Kidney tubule cell (primary cell): ENCODE measurements around the gene TMA7.

ENCODE experiments used
- DNase-seq: peaks from one replicate; pipeline ENCODE4 v3.0.0-alpha.2; 2018; ENCODE audit warnings: low spot score

The TMA7 gene

GRCh38 chr3:48409291-48410201 is 30.5 kb upstream of the TMA7 start:
- no peak for DNase-seq

- DNase-seq, result no peak
Measured at GRCh38 chr3:48410205-48411040, 29.6 kb upstream of the TMA7 start.

GRCh38 chr3:48411041-48411588 is 28.9 kb upstream of the TMA7 start:
- no peak for DNase-seq

- no peak for DNase-seq
Measured at GRCh38 chr3:48411606-48412374, 28.3 kb upstream of the TMA7 start.

GRCh38 chr3:48412375-48413001 is 27.6 kb upstream of the TMA7 start:
- DNase-seq, result no peak

- DNase-seq, result no peak
Measured at GRCh38 chr3:48413086-48413485, 27.0 kb upstream of the TMA7 start.

GRCh38 chr3:48413611-48414010 is 26.4 kb upstream of the TMA7 start:
- DNase-seq, result no peak

- no peak for DNase-seq
Measured at GRCh38 chr3:48414376-48415250, 25.4 kb upstream of the TMA7 start.

- DNase-seq, result no peak
Measured at GRCh38 chr3:48415251-48415953, 24.7 kb upstream of the TMA7 start.

- DNase-seq, result no peak
Measured at GRCh38 chr3:48416091-48416505, 24.0 kb upstream of the TMA7 start.

GRCh38 chr3:48416546-48416945 is 23.5 kb upstream of the TMA7 start:
- no peak for DNase-seq

GRCh38 chr3:48417529-48418108 is 22.4 kb upstream of the TMA7 start:
- no peak for DNase-seq

- DNase-seq, result no peak
Measured at GRCh38 chr3:48418140-48418539, 21.9 kb upstream of the TMA7 start.

- no peak for DNase-seq
Measured at GRCh38 chr3:48418651-48419050, 21.4 kb upstream of the TMA7 start.

GRCh38 chr3:48419149-48419548 is 20.9 kb upstream of the TMA7 start:
- no peak for DNase-seq

GRCh38 chr3:48419597-48419996 is 20.5 kb upstream of the TMA7 start:
- no peak for DNase-seq

GRCh38 chr3:48420561-48420960 is 19.5 kb upstream of the TMA7 start:
- no peak for DNase-seq

- no peak for DNase-seq
Measured at GRCh38 chr3:48422272-48422671, 17.8 kb upstream of the TMA7 start.

GRCh38 chr3:48422681-48423080 is 17.4 kb upstream of the TMA7 start:
- DNase-seq, result no peak
